Neural crest cell (in vitro differentiated cells): ENCODE data around the gene POLR1G. TPM values are rescaled to one million over a fixed set of nuclear protein-coding genes. Genes with fewer than 3 reads are reported as not detected.

Source experiments
- DNase-seq: peaks from one replicate; pipeline ENCODE4 v3.0.0; 2021; ENCODE audit warnings: low read depth, mixed read lengths, low spot score
- H3K27ac Mint-ChIP-seq: one replicate; pipeline ENCODE4 v1.8.0; 2021; ENCODE audit warnings: mild to moderate bottlenecking, mixed read lengths; ENCODE audit not compliant: unreplicated experiment
- H3K27me3 Mint-ChIP-seq: 2 replicates; pipeline ENCODE4 v1.8.0; 2021; ENCODE audit warnings: low read depth, mild to moderate bottlenecking, mixed read lengths
- H3K36me3 Mint-ChIP-seq: 2 replicates; pipeline ENCODE4 v1.8.0; 2021; ENCODE audit warnings: low read depth, mild to moderate bottlenecking, mixed read lengths
- H3K4me1 Mint-ChIP-seq: 2 replicates; pipeline ENCODE4 v1.8.0; 2021; ENCODE audit warnings: mixed read lengths
- H3K4me3 Mint-ChIP-seq: one replicate; pipeline ENCODE4 v1.8.0; 2021; ENCODE audit warnings: mild to moderate bottlenecking, mixed read lengths
- H3K9me3 Mint-ChIP-seq: 2 replicates; pipeline ENCODE4 v1.8.0; 2021; ENCODE audit warnings: mixed read lengths
- total RNA-seq: library from RNA; stranded (reverse); gene quantifications from 2 replicates; pipeline ENCODE4 v1.2.1, GENCODE V29; 2021
- TF ChIP-seq, protein P1 (sequence below): fragments of 200-600 bp; sonication (generic); conservative IDR thresholded peaks from 2 replicates; pipeline ENCODE4 v1.5.0; 2021; ENCODE audit warnings: antibody characterized with exemption, mild to moderate bottlenecking

The POLR1G gene
- total RNA-seq, 1 donor from 2014 or later = 11.7 TPM

DNA sequence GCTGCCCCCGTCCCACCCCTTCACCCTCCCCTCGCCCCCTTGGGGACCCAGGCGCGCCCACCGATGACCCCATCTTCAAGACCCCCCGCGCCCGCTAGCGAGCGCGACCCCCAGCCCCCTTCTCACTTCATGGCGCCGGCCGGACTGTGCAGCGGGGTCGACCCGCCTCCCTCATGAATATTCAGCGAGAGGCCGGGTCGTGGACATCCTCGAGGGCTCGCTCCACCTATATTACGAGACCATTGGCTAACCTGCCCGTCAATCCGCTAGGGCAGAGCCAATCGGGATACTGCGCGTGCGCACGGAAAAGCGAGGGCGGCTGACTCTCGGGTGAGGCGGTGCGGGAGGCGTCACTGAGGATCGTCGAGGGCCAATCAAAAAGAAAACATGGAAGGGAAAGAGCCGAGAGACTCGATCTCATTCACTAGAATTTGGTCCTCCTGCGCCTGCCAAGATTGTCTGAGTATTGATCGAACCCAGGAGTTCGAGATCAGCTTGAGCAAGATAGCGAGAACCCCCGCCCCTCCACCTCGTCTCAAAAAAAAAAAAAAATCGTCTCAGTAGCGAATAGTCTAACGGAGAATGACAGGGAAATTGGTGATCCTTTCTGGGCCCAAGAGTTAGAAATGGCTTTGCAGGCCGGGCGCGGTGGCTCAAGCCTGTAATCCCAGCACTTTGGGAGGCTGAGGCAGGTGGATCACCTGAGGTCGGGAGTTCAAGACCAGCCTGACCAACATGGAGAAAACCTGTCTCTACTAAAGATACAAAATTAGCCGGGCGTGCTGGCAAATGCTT, 35.8 kb upstream of the POLR1G start, which contains the start of gene ERCC2:
ERCC2 (minus strand) TSS at position 164 of the 795 bp plus-strand sequence; CDS start at position 131, 33 bp downstream.
- TF ChIP-seq, protein P1, sequence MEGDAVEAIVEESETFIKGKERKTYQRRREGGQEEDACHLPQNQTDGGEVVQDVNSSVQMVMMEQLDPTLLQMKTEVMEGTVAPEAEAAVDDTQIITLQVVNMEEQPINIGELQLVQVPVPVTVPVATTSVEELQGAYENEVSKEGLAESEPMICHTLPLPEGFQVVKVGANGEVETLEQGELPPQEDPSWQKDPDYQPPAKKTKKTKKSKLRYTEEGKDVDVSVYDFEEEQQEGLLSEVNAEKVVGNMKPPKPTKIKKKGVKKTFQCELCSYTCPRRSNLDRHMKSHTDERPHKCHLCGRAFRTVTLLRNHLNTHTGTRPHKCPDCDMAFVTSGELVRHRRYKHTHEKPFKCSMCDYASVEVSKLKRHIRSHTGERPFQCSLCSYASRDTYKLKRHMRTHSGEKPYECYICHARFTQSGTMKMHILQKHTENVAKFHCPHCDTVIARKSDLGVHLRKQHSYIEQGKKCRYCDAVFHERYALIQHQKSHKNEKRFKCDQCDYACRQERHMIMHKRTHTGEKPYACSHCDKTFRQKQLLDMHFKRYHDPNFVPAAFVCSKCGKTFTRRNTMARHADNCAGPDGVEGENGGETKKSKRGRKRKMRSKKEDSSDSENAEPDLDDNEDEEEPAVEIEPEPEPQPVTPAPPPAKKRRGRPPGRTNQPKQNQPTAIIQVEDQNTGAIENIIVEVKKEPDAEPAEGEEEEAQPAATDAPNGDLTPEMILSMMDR = no peak
- Mint-ChIP-seq H3K4me3 (peak within 1 kb of the TSS; percentile 91), H3K4me1 (peaks cover 22% of the 10 kb centered on the region)

DNA sequence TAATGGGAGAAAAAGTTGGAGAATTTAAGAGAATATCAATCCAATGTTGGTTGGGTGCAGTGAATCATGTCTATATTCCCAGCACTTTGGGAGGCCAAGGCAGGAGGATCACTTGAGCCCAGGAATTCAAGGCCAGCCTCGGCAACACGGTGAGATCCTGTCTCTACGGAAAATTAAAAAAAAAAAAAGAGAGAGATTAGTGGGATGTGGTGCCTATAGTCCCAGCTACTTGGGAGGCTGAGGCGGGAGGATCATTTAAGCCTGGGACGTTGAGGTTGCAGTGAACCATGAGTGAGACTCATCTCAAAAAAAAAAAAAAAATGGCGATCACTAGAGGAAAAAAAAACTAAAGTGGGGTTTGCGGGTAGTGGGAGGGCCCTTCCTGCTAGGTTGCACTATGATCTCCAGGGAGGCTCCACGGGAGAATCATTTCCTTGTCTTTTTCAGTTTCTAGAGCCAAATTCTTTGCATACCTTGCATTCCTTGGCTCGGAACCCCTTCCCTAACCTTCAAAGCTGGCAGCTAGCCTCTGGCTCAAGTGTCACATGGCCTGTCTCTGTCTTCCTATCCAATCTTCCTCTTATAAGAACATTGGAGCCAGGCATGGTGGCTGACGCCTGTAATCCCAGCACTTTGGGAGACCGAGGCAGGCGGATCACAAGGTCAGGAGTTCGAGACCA, 30.3 kb upstream of the POLR1G start:
- no peak overlapping the region for H3K4me3 Mint-ChIP-seq
- no peaks in the 10 kb centered on the region for H3K36me3 Mint-ChIP-seq
- H3K27ac Mint-ChIP-seq = no peak overlapping the region
- DNase-seq = no peak
- H3K9me3 Mint-ChIP-seq = no peaks in the 10 kb centered on the region
- peaks cover 4% of the 10 kb centered on the region for H3K4me1 Mint-ChIP-seq
- TF ChIP-seq, protein P1 = no peak
- H3K27me3 Mint-ChIP-seq = no peaks in the 10 kb centered on the region

More for the DNA sequence above, 35.8 kb upstream of the POLR1G start, which contains the start of gene ERCC2:
- Mint-ChIP-seq H3K27ac (peak within 1 kb of the TSS; percentile 100), H3K27me3 (no peaks in the 10 kb centered on the region), H3K9me3 (no peaks in the 10 kb centered on the region), H3K36me3 (no peaks in the 10 kb centered on the region)
- DNase-seq = peak; percentile 100

DNA sequence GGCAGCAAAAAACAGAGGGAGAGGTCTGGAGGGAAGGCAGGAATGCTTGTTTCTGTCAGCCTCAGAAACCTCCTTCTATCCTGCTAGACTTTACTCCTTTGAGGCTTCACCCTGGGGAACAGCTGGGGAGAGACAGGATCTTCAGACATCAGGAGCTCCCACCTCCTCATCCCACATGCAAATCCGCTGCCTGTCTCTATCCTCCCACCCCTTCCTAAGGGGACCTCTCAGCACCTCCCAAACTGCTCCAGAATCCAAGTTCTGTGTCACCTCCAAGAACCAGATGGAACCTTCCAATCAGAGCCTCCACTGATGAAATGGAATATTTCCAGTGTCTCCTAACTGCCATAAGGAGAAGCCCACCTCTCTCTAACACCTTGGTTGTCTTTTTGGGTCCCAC, 26.3 kb upstream of the POLR1G start:
- TF ChIP-seq, protein P1 = no peak
- no peak for DNase-seq

DNA sequence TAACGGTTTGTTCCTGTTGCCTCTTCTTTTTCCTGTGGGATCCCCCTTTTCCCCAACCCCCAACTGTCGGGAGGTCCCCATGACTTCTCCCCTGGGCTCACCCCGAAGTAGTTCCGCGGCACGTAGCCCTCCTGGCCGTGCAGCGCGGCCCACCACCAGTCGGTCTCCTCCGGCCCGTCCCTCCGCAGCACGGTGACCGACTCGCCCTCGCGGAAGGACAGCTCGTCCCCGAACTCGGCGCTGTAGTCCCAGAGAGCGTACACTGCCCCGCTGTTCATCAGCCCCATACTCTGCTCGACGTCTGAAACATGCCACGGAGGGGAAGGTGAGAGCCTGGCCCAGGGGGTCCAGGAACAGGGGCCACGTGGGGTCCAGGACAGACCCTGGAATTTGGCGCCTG, 24.0 kb upstream of the POLR1G start:
- Mint-ChIP-seq H3K4me3 (no peak overlapping the region), H3K36me3 (no peaks in the 10 kb centered on the region), H3K27ac (no peak overlapping the region), H3K9me3 (no peaks in the 10 kb centered on the region), H3K27me3 (peaks cover 8% of the 10 kb centered on the region), H3K4me1 (no peaks in the 10 kb centered on the region)
- no peak for DNase-seq
- TF ChIP-seq, protein P1 = no peak

More for the DNA sequence above, 26.3 kb upstream of the POLR1G start:
- no peaks in the 10 kb centered on the region for H3K4me1 Mint-ChIP-seq
- no peak overlapping the region for H3K4me3 Mint-ChIP-seq
- no peaks in the 10 kb centered on the region for H3K9me3 Mint-ChIP-seq
- no peak overlapping the region for H3K27ac Mint-ChIP-seq
- H3K27me3 Mint-ChIP-seq = peaks cover 2% of the 10 kb centered on the region
- no peaks in the 10 kb centered on the region for H3K36me3 Mint-ChIP-seq

DNA sequence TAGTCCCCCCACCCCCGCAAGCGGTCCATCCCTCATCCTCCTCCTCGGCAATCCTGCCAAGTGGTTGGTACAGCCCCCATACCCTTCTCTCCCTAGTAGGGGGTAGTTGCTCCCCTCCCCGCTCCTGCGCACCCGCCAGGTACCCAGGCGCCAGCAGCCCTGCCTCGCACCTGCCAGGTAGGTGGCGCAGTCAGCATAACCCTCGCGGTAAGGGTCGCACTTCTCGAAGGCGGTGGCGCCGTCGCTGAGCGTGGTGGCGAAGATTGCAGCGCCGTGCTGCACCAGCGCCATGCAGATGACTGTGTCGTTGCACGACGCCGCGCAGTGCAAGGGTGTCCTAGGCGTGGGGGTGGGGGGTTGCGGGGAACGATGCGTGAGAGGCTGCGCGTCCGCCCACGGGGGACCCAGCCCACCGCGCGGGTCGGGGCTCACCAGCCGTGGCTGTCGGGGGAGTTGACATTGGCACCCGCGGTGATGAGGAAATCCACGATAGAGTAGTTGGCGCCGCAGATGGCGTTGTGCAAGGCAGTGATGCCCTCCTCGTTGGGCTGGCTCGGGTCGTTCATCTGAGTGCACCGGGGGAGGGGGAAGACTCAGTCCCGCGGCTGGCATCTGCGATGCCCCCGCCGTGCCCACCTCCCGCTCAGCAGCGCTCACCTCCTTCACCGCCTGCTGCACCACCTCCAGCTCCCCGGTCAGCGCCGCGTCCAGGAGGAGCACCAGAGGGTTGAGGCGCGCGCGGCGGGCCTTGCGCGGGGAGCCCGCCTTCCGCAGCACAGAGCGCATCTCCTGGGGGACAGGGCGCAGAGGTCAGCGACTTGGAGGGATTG, 20.8 kb upstream of the POLR1G start:
- Mint-ChIP-seq H3K4me3 (no peak overlapping the region), H3K27ac (no peak overlapping the region), H3K9me3 (no peaks in the 10 kb centered on the region), H3K4me1 (no peaks in the 10 kb centered on the region), H3K36me3 (no peaks in the 10 kb centered on the region), H3K27me3 (peaks cover 8% of the 10 kb centered on the region)
- TF ChIP-seq, protein P1 = no peak
- DNase-seq = no peak
